ENCODE data around the gene SSR2. TPM values are rescaled to one million over a fixed set of nuclear protein-coding genes. Genes with fewer than 3 reads are reported as not detected.

Gene SSR2
- total RNA-seq, 1 donor from 2014 or later, result 282 TPM

DNA sequence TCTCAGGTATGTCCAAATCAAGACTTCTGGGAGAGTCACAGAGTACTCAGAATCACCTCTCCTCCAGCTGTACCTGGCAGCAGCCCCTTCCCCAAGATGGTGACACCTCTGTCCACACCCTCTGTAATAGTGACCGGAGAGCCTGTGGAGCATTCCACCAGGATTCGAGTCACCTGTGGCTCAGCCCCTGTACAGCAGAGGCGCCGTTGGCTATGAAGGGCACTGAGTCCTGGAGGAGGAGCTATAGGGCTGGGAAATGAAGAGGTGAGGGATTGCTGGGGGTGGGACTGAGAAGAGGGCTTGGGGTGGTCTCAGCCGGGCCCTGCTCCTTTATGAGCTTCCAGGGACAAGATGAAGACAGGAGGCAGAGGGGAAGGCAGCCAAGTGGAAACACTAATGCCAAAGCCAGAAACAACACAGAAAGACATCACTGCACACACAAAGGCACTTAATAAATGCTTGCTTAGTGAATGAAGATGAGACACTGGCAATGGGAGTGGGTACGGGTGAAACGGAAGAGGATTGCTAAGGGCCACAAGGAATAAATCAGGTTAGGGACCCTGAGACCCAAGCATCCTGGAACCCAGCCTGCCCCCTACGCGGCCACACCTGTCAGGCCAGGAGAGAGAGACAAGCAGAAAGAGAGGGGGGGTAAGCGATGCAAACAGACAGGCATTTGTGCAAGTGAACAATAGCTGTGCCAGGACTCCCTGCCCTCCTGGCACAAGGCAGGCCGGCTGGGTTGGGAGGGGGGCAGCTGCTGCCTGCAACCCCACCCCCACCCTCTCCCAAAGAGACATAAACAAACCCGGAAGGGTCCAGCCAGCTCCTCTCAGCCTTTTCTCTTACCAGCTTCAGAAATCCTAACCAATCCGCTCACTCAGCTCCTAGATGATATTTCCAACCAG is 46.3 kb downstream of the SSR2 start:
- no peak for DNase-seq (ENCODE audit: low spot score in 2 of 2, unreplicated experiment in 2 of 2)
- Mint-ChIP-seq H3K9me3 (no peaks in the 10 kb centered on the region), H3K27me3 (ENCODE audit: low read depth) (no peaks in the 10 kb centered on the region), H3K4me1 (peaks cover 57% of the 10 kb centered on the region), H3K36me3 (peaks cover 2% of the 10 kb centered on the region), H3K4me3 (peak overlapping the region; percentile 95), H3K27ac (peak overlapping the region; percentile 95)
- TF ChIP-seq, protein P1, sequence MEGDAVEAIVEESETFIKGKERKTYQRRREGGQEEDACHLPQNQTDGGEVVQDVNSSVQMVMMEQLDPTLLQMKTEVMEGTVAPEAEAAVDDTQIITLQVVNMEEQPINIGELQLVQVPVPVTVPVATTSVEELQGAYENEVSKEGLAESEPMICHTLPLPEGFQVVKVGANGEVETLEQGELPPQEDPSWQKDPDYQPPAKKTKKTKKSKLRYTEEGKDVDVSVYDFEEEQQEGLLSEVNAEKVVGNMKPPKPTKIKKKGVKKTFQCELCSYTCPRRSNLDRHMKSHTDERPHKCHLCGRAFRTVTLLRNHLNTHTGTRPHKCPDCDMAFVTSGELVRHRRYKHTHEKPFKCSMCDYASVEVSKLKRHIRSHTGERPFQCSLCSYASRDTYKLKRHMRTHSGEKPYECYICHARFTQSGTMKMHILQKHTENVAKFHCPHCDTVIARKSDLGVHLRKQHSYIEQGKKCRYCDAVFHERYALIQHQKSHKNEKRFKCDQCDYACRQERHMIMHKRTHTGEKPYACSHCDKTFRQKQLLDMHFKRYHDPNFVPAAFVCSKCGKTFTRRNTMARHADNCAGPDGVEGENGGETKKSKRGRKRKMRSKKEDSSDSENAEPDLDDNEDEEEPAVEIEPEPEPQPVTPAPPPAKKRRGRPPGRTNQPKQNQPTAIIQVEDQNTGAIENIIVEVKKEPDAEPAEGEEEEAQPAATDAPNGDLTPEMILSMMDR (IDR thresholded peaks at IDR 0.05; ENCODE audit: unreplicated experiment), result no peak

DNA sequence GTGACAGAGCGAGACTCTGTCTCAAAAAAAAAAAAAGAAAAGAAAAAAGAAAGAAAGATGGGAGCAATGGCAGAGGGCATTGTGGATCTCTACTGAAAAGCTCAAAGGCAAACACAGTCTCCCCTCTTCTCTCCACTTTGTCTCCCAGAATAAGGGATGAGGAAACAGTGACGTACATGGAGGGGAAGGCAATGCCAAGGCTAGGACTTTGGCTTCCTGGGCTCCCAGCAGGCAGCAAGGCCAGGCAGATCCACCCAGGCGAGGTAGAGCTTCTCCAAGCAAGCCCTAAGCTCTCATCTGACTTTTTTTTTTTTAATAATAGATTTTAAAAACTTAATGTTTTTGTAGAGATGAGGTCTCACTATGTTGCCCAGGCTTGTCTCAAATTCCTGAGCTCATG is 47.0 kb downstream of the SSR2 start:
- Mint-ChIP-seq H3K36me3 (peaks cover 2% of the 10 kb centered on the region), H3K4me3 (no peak overlapping the region), H3K27ac (no peak overlapping the region), H3K4me1 (peaks cover 56% of the 10 kb centered on the region), H3K27me3 (ENCODE audit: low read depth) (no peaks in the 10 kb centered on the region), H3K9me3 (no peaks in the 10 kb centered on the region)
- DNase-seq (ENCODE audit: low spot score in 2 of 2, unreplicated experiment in 2 of 2), result no peak
- TF ChIP-seq, protein P1 (IDR thresholded peaks at IDR 0.05; ENCODE audit: unreplicated experiment), result no peak

- DNase-seq (ENCODE audit: low spot score in 2 of 2, unreplicated experiment in 2 of 2), result no peak
- H3K4me3 Mint-ChIP-seq, result no peak overlapping the region
- H3K36me3 Mint-ChIP-seq, result peaks cover 2% of the 10 kb centered on the region
- no peaks in the 10 kb centered on the region for H3K27me3 Mint-ChIP-seq (ENCODE audit: low read depth)
- H3K4me1 Mint-ChIP-seq, result peaks cover 52% of the 10 kb centered on the region
- no peak overlapping the region for H3K27ac Mint-ChIP-seq
- no peaks in the 10 kb centered on the region for H3K9me3 Mint-ChIP-seq
- TF ChIP-seq, protein P1 (IDR thresholded peaks at IDR 0.05; ENCODE audit: unreplicated experiment), result no peak
These were observed 48.6 kb downstream of the SSR2 start for GRCh38 chr1:155971910-155972809.

DNA sequence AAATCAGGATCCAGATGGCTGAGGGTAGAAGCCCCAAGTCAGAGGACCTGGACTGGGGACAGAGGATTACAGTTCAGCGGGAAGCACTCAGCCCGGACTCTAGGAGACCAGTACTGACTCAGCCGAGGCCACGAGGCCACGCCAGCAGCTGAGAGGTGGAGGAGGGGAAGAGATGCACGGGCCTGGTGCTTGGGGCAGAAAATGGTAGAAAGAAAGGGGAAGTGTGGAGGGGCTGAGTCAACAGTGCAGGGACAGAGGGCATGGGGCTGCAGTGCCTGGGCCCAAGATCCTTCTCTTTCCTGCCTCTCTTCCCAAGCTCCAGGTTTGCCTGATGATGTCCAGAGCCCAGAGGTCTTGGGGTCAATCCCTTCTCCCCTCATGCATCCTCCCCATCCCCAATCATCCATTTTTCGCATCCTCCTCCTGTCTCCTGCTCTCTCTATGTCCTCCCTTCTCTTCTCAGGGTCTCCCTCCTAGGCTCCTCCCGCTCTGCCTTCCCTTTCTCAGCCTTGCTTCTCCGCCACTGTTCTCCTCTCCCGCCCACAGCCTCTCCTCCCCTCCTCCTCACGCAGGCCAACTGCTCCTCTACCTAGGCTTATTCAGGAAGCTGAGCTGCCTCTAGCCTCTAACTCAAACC is 50.1 kb downstream of the SSR2 start:
- TF ChIP-seq, protein P1 (IDR thresholded peaks at IDR 0.05; ENCODE audit: unreplicated experiment), result no peak
- H3K27ac Mint-ChIP-seq, result peak overlapping the region; percentile 68
- no peak overlapping the region for H3K4me3 Mint-ChIP-seq
- DNase-seq (ENCODE audit: low spot score in 2 of 2, unreplicated experiment in 2 of 2), result no peak
- H3K9me3 Mint-ChIP-seq, result no peaks in the 10 kb centered on the region
- H3K36me3 Mint-ChIP-seq, result peaks cover 11% of the 10 kb centered on the region
- H3K4me1 Mint-ChIP-seq, result peaks cover 38% of the 10 kb centered on the region
- H3K27me3 Mint-ChIP-seq (ENCODE audit: low read depth), result no peaks in the 10 kb centered on the region

DNA sequence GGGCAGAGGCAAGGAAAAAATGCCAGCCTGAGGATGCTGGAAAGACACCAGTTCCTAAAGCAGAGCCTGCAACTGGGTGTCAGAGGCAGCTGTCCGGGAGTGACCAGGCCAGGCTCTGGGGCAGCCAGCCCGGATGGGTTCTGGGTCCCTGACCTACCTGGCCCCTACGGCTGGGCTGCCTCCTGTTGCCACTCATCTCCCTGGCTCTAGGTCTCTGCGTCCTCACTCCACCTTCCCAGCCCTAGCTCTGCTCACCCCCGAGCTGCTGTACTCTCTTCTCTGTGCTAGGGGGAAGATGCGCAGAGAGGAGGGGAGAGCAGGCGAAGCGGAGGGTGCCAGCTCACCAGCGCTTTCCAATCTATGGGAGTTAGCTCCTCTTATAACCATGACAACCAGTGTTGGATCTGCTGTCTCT is 51.4 kb downstream of the SSR2 start:
- Mint-ChIP-seq H3K27ac (peak overlapping the region; percentile 51), H3K27me3 (ENCODE audit: low read depth) (no peaks in the 10 kb centered on the region), H3K36me3 (peaks cover 16% of the 10 kb centered on the region), H3K4me1 (peaks cover 26% of the 10 kb centered on the region), H3K9me3 (no peaks in the 10 kb centered on the region), H3K4me3 (no peak overlapping the region)
- DNase-seq (ENCODE audit: low spot score in 2 of 2, unreplicated experiment in 2 of 2), result no peak
- TF ChIP-seq, protein P1 (IDR thresholded peaks at IDR 0.05; ENCODE audit: unreplicated experiment), result no peak

All from mesothelial cell of epicardium (in vitro differentiated cells).